DOHH2 (cell line): ENCODE data around the gene PCMT1.

Source experiments
- EZH2phosphoT487 ChIP-seq: fragments of 200-600 bp; sonication (generic); IDR thresholded peaks from 2 replicates; pipeline ENCODE4 v1.6.1; 2017; ENCODE audit warnings: borderline replicate concordance, mild to moderate bottlenecking, antibody characterized with exemption, low read length, moderate library complexity, mixed read lengths
- TF ChIP-seq, protein P1 (sequence below): fragments of 200-600 bp; sonication (generic); IDR thresholded peaks from one replicate; pipeline ENCODE4 v1.5.1; 2014; ENCODE audit warnings: antibody characterized with exemption, mild to moderate bottlenecking, low read depth, low read length; ENCODE audit not compliant: poor library complexity, severe bottlenecking

DNA sequence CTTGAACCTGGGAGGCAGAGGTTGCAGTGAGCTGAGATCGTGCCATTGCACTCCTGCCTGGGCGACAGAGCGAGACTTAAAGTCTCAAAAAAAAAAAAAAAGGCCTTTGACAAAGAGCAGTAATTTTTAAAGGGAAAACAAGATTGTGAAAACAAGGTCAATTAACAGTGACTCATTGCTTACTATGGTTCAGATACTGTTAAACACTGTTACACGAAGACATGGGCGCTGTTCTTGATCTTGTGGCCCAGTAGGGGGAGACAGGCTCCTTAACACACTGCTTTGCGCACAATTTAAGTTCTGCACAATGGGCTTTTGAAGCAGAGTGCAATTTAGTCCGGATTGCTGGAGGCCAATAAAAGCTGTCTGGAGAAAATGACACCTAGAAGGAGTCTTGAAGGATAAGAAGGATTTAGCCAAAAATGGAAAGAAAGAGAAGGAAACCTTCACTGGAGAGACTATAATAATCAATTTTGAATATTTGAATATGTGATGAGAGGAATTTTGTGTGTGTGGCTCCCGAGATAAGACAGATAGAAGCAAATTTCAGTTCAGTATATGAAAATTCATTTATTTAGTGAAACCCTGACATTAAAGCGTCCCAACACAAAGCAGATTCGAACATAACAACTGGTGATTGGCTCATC, 25.6 kb upstream of the PCMT1 start:
- TF ChIP-seq, protein P1, sequence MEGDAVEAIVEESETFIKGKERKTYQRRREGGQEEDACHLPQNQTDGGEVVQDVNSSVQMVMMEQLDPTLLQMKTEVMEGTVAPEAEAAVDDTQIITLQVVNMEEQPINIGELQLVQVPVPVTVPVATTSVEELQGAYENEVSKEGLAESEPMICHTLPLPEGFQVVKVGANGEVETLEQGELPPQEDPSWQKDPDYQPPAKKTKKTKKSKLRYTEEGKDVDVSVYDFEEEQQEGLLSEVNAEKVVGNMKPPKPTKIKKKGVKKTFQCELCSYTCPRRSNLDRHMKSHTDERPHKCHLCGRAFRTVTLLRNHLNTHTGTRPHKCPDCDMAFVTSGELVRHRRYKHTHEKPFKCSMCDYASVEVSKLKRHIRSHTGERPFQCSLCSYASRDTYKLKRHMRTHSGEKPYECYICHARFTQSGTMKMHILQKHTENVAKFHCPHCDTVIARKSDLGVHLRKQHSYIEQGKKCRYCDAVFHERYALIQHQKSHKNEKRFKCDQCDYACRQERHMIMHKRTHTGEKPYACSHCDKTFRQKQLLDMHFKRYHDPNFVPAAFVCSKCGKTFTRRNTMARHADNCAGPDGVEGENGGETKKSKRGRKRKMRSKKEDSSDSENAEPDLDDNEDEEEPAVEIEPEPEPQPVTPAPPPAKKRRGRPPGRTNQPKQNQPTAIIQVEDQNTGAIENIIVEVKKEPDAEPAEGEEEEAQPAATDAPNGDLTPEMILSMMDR: peak; percentile 84
- TF ChIP-seq EZH2phosphoT487: no peak
